Gastrocnemius medialis (tissue), 4 donors: Measurements from ENCODE around the gene ARHGEF17.

Source experiments
- CTCF ChIP-seq, 5 experiments: fragments of 450-650 bp in 3 of 5; fragments of 200-600 bp in 2 of 5; sonication (generic) in 2 of 5; IDR thresholded peaks in 4 of 5; conservative IDR thresholded peaks in 1 of 5; 1 replicate in 4 of 5; 2 replicates in 1 of 5; pipeline ENCODE4 v1.5.1; 2016 to 2019; ENCODE audit warnings: antibody characterized with exemption in 5 of 5, mild to moderate bottlenecking in 3 of 5, moderate library complexity in 3 of 5
- POLR2A ChIP-seq, 2 donors: fragments of 450-650 bp; IDR thresholded peaks; one replicate each; pipeline ENCODE4 v1.6.1; 2017; ENCODE audit warnings: antibody characterized with exemption in 2 of 2, mild to moderate bottlenecking in 2 of 2, moderate library complexity in 2 of 2

GRCh38 chr11:73344191-73344607 lies 36.1 kb downstream of the ARHGEF17 start:
- TF ChIP-seq CTCF (IDR thresholded peaks at IDR 0.05 in 4 of 5, conservative IDR thresholded peaks at IDR 0.05 in 1 of 5) (no peak), POLR2A (IDR thresholded peaks at IDR 0.05) (no peak)
